GM19238 (cell line): ENCODE results near the gene GATA5.

Experiments used
- DNase-seq: peaks from one replicate; pipeline ENCODE4 v3.0.0; 2011; ENCODE audit warnings: low spot score; ENCODE audit not compliant: insufficient read length

GATA5 gene

GRCh38 chr20:62475772-62476055 is at the start of gene GATA5:
GATA5 (minus strand) TSS chr20:62475995; CDS start chr20:62475521, 474 bp downstream.
- no peak for DNase-seq

GRCh38 chr20:62525014-62525413 is 49.2 kb upstream of the GATA5 start:
- no peak for DNase-seq

GRCh38 chr20:62524505-62524911 is 48.7 kb upstream of the GATA5 start:
- DNase-seq, result no peak

- DNase-seq, result no peak
Observed at GRCh38 chr20:62523473-62524203, 47.8 kb upstream of the GATA5 start.

GRCh38 chr20:62522748-62523396 is 47.1 kb upstream of the GATA5 start:
- DNase-seq, result no peak

GRCh38 chr20:62519826-62520225 is 44.0 kb upstream of the GATA5 start:
- no peak for DNase-seq

- DNase-seq, result no peak
Observed at GRCh38 chr20:62518911-62519310, 43.1 kb upstream of the GATA5 start.

- DNase-seq, result no peak
Observed at GRCh38 chr20:62517901-62518610, 42.3 kb upstream of the GATA5 start.

GRCh38 chr20:62517168-62517567 is 41.4 kb upstream of the GATA5 start:
- DNase-seq, result no peak

GRCh38 chr20:62516338-62516737 is 40.5 kb upstream of the GATA5 start:
- DNase-seq, result no peak

- no peak for DNase-seq
Observed at GRCh38 chr20:62515826-62516225, 40.0 kb upstream of the GATA5 start.

- DNase-seq, result no peak
Observed at GRCh38 chr20:62515280-62515679, 39.5 kb upstream of the GATA5 start.

GRCh38 chr20:62513991-62514390 is 38.2 kb upstream of the GATA5 start:
- DNase-seq, result no peak

GRCh38 chr20:62511915-62512610 is 36.3 kb upstream of the GATA5 start:
- no peak for DNase-seq

GRCh38 chr20:62511300-62511914 is 35.6 kb upstream of the GATA5 start:
- DNase-seq, result no peak

GRCh38 chr20:62508641-62509051 is 32.9 kb upstream of the GATA5 start:
- peak; percentile 43 for DNase-seq

GRCh38 chr20:62507991-62508640 is 32.3 kb upstream of the GATA5 start:
- DNase-seq, result no peak

- DNase-seq, result no peak
Observed at GRCh38 chr20:62507323-62507722, 31.5 kb upstream of the GATA5 start.

GRCh38 chr20:62506791-62507190 is 31.0 kb upstream of the GATA5 start:
- no peak for DNase-seq

GRCh38 chr20:62506087-62506486 is 30.3 kb upstream of the GATA5 start:
- no peak for DNase-seq
